Measurements from ENCODE around the gene NXNL1.
A peak's percentile ranks its signal among the peaks of the same experiment; 100 is the strongest.

The NXNL1 gene

GRCh38 chr19:17418710-17419109 is 42.0 kb downstream of the NXNL1 start:
- H3K79me2 ChIP-seq (ENCODE audit: control insufficient read depth, low read length): peaks cover 28% of the 10 kb centered on the region
- peak overlapping the region; percentile 81 for H3K4me3 ChIP-seq (ENCODE audit: low read length)
- H3F3A ChIP-seq (ENCODE audit: control insufficient read depth, insufficient read depth): peaks cover 5% of the 10 kb centered on the region; the same call in 1 of the 2 replicates
- no peaks in the 10 kb centered on the region for H3K27me3 ChIP-seq (ENCODE audit: control insufficient read depth, low read length)
- no peak for TF ChIP-seq CTCF (IDR thresholded peaks at IDR 0.05; ENCODE audit: low read depth, low read length, poor library complexity, severe bottlenecking)
- TF ChIP-seq EZH2phosphoT487 (IDR thresholded peaks at IDR 0.05; ENCODE audit: borderline replicate concordance, low read length): no peak
- no peaks in the 10 kb centered on the region for H4K20me1 ChIP-seq (ENCODE audit: control insufficient read depth, insufficient read depth, low read depth, low read length)
- H3K4me2 ChIP-seq (ENCODE audit: low read length): peak overlapping the region; percentile 80
- peaks cover 26% of the 10 kb centered on the region for H3K4me1 ChIP-seq (ENCODE audit: control insufficient read depth, low read length)
- no peaks in the 10 kb centered on the region for H3K9me3 ChIP-seq (ENCODE audit: control insufficient read depth, insufficient read depth, low read length)
- H3K27ac ChIP-seq (ENCODE audit: low read depth, low read length): peak overlapping the region; percentile 56
- peaks cover 26% of the 10 kb centered on the region for H3K36me3 ChIP-seq (ENCODE audit: control insufficient read depth, low read length)
- H3K9me2 ChIP-seq (replicated peaks; ENCODE audit: control insufficient read depth, low read length): no peaks in the 10 kb centered on the region

- H3K4me2 ChIP-seq (ENCODE audit: low read length): no peak overlapping the region
Measured at GRCh38 chr19:17415121-17415520, 45.6 kb downstream of the NXNL1 start.

GRCh38 chr19:17414097-17414496 is 46.6 kb downstream of the NXNL1 start:
- H3K27me3 ChIP-seq (ENCODE audit: control insufficient read depth, low read length): no peaks in the 10 kb centered on the region
- no peak overlapping the region; the same call in 1 of the 2 replicates for H3K4me2 ChIP-seq (ENCODE audit: low read length)
- peaks cover 52% of the 10 kb centered on the region for H3K36me3 ChIP-seq (ENCODE audit: control insufficient read depth, low read length)
- TF ChIP-seq CTCF (IDR thresholded peaks at IDR 0.05; ENCODE audit: low read depth, low read length, poor library complexity, severe bottlenecking) (no peak), EZH2phosphoT487 (IDR thresholded peaks at IDR 0.05; ENCODE audit: borderline replicate concordance, low read length) (no peak)
- no peak overlapping the region for H3K4me3 ChIP-seq (ENCODE audit: low read length)
- peaks cover 22% of the 10 kb centered on the region for H3F3A ChIP-seq (ENCODE audit: control insufficient read depth, insufficient read depth)
- no peaks in the 10 kb centered on the region for H3K9me2 ChIP-seq (replicated peaks; ENCODE audit: control insufficient read depth, low read length)
- peaks cover 54% of the 10 kb centered on the region for H3K4me1 ChIP-seq (ENCODE audit: control insufficient read depth, low read length)
- H4K20me1 ChIP-seq (ENCODE audit: control insufficient read depth, insufficient read depth, low read depth, low read length): no peaks in the 10 kb centered on the region
- peak overlapping the region; percentile 94 for H3K27ac ChIP-seq (ENCODE audit: low read depth, low read length)
- H3K9me3 ChIP-seq (ENCODE audit: control insufficient read depth, insufficient read depth, low read length): no peaks in the 10 kb centered on the region
- peaks cover 49% of the 10 kb centered on the region for H3K79me2 ChIP-seq (ENCODE audit: control insufficient read depth, low read length)

More at GRCh38 chr19:17415121-17415520, 45.6 kb downstream of the NXNL1 start:
- Histone ChIP-seq H3K9me2 (replicated peaks; ENCODE audit: control insufficient read depth, low read length) (no peaks in the 10 kb centered on the region), H3K79me2 (ENCODE audit: control insufficient read depth, low read length) (peaks cover 45% of the 10 kb centered on the region), H3K9me3 (ENCODE audit: control insufficient read depth, insufficient read depth, low read length) (no peaks in the 10 kb centered on the region), H3K36me3 (ENCODE audit: control insufficient read depth, low read length) (peaks cover 47% of the 10 kb centered on the region), H4K20me1 (ENCODE audit: control insufficient read depth, insufficient read depth, low read depth, low read length) (no peaks in the 10 kb centered on the region), H3F3A (ENCODE audit: control insufficient read depth, insufficient read depth) (peaks cover 22% of the 10 kb centered on the region), H3K4me3 (ENCODE audit: low read length) (no peak overlapping the region), H3K4me1 (ENCODE audit: control insufficient read depth, low read length) (peaks cover 48% of the 10 kb centered on the region), H3K27ac (ENCODE audit: low read depth, low read length) (peak overlapping the region; percentile 94; the same call in 1 of the 2 replicates), H3K27me3 (ENCODE audit: control insufficient read depth, low read length) (no peaks in the 10 kb centered on the region)
- TF ChIP-seq EZH2phosphoT487 (IDR thresholded peaks at IDR 0.05; ENCODE audit: borderline replicate concordance, low read length) (no peak), CTCF (IDR thresholded peaks at IDR 0.05; ENCODE audit: low read depth, low read length, poor library complexity, severe bottlenecking) (no peak)

Data from DOHH2 (cell line).